Right hindlimb (tissue), 1 donor: ENCODE data around the gene TMOD1.

ENCODE experiments used
- DNase-seq: peaks from one replicate; pipeline ENCODE4 v3.0.0-alpha.2; 2018

Gene TMOD1

GRCh38 chr9:97518909-97519307, 17.4 kb downstream of the TMOD1 start:
- peak; percentile 54 for DNase-seq

- no peak for DNase-seq
These were observed 18.0 kb downstream of the TMOD1 start for GRCh38 chr9:97519441-97519970.

GRCh38 chr9:97521576-97522333, 20.3 kb downstream of the TMOD1 start:
- DNase-seq: no peak

- DNase-seq: no peak
These were observed 23.0 kb downstream of the TMOD1 start for GRCh38 chr9:97524424-97524823.

GRCh38 chr9:97525451-97525850, 24.0 kb downstream of the TMOD1 start:
- DNase-seq: no peak

- DNase-seq: no peak
These were observed 25.6 kb downstream of the TMOD1 start for GRCh38 chr9:97526895-97527575.

DNA sequence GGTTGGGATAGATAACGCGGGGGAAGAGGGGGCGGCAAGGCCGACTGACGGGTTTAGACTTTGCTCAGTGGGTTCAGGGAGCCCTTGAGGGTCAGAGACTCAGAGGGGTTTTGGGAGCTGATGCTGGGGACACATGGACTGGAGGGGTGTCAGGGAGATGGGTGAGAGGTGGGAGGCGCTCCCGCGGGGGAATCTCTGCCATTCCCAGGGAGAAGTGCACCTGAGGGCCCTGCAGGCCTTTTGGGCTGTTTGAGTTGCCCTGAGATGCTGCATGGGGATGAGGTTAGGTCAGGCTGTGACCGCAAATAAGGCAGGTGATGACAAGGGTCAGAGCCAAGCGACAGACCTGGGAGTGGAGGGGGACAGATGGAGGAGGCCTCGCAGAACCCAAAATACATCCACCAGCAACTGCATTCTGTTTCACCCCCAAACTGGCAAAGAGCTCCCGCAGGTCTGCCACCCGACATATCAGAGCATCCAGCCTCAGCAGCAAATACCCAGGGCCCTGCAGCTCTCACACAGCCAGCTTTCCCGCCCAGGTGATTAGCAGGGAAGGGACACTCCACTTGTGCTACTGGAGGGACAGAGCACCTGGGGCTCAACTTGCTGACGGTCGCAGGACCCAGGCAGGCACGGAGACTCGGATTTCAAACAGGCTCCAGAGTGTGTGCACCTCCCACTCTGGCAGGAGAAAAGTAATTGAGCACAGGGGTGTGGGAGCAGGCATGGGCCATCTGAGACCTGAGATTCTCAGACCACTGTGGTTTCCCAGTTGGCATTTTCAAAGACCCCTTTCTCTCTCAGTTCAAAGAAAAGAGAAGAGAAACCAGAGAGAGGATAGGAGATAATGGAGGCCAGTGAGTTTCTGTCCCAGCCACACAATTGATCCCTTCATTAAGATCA, 26.4 kb downstream of the TMOD1 start:
- DNase-seq: no peak

GRCh38 chr9:97528529-97529230, 27.2 kb downstream of the TMOD1 start:
- no peak for DNase-seq

- no peak for DNase-seq
These were observed 28.1 kb downstream of the TMOD1 start for GRCh38 chr9:97529363-97530076.

- DNase-seq: no peak
These were observed 30.5 kb downstream of the TMOD1 start for GRCh38 chr9:97531888-97532376.

DNA sequence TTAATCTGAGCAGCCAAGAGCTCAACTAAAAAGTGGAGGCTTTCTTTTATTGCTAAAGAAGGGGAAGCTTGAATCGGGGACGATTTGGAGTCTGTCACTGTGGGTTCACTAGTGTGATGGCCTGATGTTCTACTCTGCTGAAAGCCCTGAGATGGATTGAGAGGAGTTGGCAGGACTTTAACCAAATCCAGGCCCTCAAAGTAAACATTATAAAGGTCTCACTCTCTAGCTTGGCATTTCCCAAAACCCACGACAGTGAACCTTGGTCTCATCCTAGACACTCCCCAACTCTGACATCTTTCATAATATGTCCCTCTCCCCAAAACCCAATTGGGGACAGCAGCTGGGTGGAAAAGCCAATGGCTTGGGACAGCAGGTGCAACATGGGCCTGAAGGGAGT, 32.7 kb downstream of the TMOD1 start:
- no peak for DNase-seq

DNA sequence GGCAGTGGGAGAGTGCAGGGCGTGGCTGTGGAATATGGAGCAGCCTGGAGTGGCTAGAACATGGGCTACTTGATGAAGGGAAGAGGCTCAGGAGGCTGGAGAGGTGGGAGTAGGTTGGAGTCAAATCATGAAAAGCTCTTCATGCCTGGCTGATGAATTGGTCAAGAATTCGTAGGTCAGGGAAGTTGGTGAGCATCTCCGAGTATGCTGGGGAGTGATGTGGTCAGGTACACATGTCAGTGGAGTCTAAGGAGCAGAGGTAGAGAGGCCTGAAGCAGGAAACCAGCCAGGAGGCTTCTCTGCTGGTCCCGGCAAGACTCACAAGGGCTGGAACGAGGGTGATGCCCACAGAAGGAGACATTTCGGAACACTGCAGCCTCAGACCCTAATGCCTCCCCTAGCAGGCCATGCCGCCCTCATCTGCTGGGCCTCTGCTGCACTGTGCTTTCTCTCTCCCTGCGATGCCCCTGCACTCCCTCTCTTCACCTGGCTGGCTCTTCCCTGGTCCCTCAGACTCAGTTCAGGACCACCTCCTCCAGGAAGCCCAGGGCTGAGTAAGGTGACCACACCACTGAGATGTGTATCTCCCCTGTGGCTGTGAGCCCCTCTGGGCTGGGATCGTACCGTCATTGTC, 33.6 kb downstream of the TMOD1 start:
- no peak for DNase-seq

DNA sequence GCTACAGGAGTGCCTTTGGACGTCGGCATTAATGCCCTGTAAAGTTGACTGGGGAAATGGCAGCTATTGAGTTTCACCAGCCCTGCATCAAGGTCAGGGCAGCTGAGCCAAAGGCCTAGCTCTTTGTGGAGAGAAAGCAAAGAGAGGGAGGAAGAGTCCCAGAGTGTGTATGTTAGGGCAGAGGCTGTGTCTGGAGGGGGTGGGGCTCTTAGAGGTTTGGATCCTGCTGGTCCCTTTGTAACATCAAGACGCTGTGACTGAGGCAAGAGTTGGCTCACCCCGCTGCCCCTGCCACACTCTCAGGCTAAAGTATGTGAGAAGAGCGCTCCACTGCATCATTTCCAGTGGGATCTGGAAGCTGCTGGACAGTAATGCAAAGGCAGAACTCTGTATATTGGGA, 34.3 kb downstream of the TMOD1 start:
- no peak for DNase-seq

GRCh38 chr9:97536480-97536879, 35.0 kb downstream of the TMOD1 start:
- no peak for DNase-seq

GRCh38 chr9:97543561-97543960, 42.1 kb downstream of the TMOD1 start:
- no peak for DNase-seq

DNA sequence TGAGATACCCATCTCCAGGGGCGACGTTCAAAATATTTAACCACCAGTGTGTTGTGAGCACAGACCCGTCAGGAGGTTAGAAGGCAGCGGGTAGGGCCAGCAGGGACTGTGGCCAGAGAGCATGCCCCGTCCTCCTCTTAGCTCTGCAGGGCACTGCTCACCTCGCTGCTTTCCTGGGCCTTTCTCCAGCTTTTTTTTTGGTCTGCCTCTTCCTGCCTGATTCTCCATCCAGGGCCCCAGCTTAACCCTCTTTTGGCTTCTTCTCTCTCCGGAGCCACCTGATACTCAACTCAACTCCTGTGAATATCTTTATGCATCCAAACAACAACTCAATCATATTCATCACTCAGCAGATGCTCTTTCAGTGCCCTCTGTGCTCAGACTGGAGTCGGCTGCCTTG, 44.0 kb downstream of the TMOD1 start:
- DNase-seq: no peak

DNA sequence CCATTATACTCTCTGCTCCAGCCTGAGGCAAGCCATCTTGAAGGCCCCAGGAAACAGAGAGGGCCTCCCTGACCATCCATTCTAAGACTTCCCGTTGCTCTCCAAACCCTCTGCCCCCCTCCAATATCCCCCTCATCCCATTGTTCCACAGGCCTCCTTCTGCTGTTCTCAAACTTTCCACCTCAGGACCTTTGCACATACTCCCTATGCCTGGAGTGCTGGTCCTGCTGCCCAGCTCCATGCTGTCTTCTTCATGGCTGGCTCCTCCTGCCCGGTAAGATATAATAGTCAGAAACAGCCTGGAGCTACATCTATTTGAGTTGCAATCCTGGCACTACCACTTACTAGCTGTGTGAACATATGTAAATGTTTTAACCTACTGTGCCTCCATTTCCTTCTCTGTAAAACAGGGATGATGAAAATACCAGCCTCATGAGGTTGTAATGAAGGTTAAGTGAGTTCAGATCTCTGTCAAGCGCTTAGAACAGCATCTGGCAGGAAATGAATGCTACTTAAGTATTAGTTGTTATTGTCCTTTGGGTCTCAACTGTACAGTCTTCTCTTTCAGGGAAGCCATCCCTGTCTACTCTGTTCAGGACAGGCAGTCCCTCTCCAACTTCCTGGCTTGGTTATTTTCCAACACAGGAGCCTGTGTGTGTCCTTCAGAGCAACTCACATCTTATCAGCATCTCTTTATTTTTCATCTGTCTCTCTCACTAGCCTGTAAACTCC, 45.8 kb downstream of the TMOD1 start:
- DNase-seq: no peak

DNA sequence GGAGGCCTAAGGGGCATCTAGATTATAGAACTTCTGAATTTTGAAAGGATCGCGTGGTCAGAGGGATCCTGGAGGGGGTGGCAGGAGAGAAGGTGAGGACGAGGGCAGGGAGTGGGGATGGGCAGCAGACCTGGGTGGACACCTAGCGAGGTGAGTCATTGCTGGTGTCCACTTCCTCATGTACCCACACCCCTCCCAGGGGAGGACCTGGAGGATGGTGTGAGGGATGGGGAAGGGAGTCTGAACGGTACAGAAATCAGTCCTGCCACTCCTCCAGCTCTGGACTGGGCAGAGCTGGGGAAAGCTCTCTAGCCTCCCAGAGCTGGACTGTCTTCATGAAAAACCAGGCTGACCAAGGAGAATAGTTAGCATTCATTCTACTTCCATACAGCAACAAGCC, 46.9 kb downstream of the TMOD1 start:
- DNase-seq: no peak

DNA sequence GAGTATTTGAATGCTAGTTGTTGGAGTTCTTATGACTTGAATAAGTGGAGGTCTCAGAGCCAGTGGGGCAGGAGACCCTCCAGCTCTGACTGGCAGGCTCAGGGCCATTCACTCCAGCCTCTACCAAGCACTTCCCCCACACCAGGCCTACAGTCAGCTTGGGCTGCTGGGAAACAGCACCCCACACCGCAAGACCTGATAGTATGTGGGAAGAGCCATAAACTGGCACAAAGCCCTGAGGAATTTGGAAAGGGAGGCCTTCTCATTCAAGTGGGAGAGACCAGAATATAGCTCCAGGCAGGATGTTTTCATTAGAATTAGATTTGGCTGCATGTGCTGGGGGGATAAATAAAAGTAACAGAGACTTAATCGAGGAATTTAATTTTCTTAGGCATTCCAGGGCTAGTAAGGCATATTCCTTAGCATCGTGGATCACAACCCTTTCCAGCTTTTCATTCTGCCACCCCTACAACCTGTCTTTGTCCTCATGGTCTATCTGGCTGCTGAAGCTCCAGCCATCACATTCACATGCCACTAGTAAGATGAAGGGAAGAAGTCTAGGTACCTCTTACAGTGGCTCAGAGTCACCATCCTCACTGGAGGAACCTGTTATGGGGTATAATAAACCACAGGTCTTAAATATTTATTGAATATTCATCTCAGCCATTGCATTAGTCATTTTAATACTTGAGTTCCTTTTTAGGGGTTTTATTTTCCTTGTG, 47.5 kb downstream of the TMOD1 start:
- DNase-seq: no peak

DNA sequence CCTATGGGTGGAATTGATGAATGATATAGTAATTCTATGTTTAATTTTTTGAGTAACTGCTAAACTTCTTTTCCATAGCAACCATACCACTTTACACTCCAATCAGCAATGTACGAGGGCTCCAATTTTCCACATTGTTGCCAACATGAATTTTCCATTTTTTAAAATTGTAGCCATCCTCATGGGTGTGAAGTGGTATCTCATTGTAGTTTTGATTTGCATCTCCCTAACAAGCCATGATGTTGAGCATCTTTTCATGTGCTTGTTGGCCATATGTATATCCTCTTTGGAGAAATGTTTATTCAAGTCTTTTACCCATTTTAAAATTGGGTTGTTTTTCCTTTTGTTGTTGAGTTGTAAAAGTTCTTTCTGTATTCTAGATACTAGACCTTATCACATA, 48.9 kb downstream of the TMOD1 start:
- DNase-seq: no peak
